Esophagus muscularis mucosa (tissue), 3 donors: ENCODE results near the gene RNF39.

ENCODE experiments used
- POLR2A ChIP-seq: fragments of 450-650 bp; IDR thresholded peaks from one replicate; pipeline ENCODE4 v1.6.1; 2017; ENCODE audit warnings: antibody characterized with exemption, moderate library complexity, mild to moderate bottlenecking, low read depth
- TF ChIP-seq, protein P1 (sequence below), 3 experiments: fragments of 200-600 bp in 2 of 3; fragments of 450-650 bp in 1 of 3; sonication (generic) in 2 of 3; IDR thresholded peaks; one replicate each; pipeline ENCODE4 v1.5.1; 2017 to 2019; ENCODE audit warnings: antibody characterized with exemption in 3 of 3, mild to moderate bottlenecking in 2 of 3, moderate library complexity in 1 of 3

DNA sequence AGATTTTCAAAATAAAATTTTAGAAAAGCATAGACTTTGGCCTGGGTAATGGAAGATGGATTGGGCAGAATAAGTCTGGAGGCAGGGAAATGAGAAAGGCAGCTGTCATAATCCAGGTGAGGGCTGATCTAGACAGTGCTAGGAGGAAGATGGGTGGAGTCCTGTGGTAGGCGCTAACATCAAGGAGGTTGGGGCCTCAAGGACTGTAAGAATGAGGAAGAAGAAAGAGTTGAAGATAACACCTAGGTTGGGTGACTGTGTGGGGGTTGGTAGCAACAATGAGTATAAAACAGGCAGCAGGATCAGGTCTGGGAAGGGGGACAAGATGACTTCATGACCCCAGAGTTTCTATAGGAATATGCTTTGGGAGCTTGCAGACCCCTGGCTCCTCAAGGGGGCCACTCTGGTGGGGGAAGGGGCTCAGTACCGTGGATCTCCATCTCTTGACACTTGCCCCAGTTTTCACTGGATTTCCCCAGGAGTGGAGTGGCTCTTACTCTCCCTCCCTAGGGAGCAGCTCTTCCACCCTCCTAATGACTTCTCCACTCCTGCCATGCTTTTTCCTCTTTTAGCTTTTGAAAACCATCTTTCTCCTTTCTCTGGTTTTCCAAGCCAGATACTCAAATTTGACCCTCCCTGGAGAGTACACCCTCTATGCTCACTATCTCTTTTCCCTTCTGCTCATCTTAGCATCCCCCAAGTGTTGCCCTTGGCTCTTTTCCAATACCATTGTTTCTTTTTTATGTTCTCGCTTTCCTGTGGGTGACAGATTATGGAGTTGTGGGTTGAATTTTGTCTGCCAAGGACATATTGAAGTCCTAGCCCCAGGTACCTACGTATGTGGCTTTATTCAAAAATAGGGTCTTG lies 22.6 kb upstream of the RNF39 start:
- no peak for TF ChIP-seq POLR2A
- TF ChIP-seq, protein P1, sequence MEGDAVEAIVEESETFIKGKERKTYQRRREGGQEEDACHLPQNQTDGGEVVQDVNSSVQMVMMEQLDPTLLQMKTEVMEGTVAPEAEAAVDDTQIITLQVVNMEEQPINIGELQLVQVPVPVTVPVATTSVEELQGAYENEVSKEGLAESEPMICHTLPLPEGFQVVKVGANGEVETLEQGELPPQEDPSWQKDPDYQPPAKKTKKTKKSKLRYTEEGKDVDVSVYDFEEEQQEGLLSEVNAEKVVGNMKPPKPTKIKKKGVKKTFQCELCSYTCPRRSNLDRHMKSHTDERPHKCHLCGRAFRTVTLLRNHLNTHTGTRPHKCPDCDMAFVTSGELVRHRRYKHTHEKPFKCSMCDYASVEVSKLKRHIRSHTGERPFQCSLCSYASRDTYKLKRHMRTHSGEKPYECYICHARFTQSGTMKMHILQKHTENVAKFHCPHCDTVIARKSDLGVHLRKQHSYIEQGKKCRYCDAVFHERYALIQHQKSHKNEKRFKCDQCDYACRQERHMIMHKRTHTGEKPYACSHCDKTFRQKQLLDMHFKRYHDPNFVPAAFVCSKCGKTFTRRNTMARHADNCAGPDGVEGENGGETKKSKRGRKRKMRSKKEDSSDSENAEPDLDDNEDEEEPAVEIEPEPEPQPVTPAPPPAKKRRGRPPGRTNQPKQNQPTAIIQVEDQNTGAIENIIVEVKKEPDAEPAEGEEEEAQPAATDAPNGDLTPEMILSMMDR (IDR thresholded peaks at IDR 0.05): no peak
